CD4-positive, alpha-beta T cell treated with Interleukin-12 subunit alpha and Interleukin-12 subunit beta, for 1 hour (primary cell): ENCODE measurements around the gene NPR3.

ENCODE experiments used
- DNase-seq: peaks from one replicate; pipeline ENCODE4 v3.0.0-alpha.2; 2020

The NPR3 gene

GRCh38 chr5:32814620-32815019, 103.5 kb downstream of the NPR3 start:
- DNase-seq = no peak

DNA sequence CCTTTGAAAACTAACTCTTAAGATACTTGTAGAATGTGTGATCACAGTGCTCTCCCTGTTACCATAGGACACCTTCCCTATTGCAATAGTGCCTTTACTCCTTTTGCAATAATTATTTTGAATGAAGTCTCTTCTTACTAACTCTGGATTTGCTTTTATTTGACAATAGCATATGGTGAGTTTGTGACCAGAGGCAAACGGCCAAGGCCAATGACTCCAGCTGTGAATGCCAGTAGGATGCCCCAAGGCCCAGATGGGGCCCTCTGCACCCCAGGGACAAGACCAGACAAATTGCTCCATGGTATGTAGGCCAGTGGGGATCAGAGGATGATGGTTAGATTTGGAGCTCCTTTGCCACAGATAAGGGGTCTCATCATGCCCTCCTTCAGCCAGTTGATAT, 116.9 kb downstream of the NPR3 start:
- DNase-seq = no peak

DNA sequence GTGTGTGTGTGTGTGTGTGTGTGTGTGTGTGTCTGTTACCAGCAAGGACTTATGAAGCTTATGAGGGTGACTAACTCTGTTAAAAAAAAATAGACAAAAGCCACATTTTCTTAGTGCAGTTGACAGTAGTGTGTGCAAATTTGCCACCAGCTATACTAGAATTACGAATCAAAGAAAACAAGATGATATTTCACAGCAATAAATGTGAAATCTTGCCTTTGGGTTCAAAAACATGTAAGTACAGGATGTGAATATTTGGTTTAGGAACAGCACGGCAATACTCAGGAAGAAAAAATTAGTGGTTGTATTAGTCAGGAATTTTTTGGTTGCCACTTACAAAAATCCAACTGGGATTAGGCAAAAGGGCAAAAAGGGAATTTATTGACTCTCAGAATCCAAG, 117.4 kb downstream of the NPR3 start:
- no peak for DNase-seq

DNA sequence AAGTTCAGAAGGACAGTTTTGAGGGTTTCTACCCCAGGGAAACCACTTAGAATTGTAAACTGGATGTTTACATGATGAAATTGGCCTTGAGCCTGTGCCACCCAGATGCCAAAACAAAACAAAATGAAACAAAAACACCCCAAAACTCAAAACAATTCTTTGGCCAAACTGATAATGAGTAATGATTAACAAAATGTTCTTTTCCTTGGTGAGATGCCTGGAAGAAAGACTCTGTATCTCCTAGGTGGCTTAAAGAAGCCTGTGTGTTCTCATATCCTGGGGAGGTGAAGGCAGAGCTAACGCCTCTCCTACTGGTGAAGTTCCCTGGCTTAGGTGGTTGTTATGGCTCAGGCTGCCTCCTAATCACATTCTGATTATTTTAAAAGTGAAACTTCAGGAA, 120.5 kb downstream of the NPR3 start:
- DNase-seq = no peak

- no peak for DNase-seq
Observed at GRCh38 chr5:32833127-32833526, 122.0 kb downstream of the NPR3 start.

- DNase-seq = no peak
Observed at GRCh38 chr5:32833663-32834062, 122.5 kb downstream of the NPR3 start.

DNA sequence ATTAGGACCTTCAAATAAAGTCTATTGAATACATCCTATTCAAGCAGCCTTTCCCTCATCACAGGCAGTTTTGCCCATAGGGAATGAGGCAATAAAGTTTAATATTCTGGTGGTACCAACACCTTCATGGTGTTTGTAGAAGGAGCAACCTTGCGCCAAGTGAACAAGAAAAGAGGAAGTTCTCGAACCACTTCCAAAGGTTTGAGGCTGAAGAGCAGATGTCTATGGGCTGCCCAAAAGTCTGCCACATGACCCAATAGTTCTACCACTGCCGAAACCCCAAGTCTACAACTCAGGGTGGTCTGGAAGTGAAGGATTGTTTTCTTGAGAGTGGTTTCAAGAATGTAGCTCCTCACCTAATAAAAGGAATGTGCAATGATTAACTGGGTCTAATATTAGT, 123.1 kb downstream of the NPR3 start:
- no peak for DNase-seq

GRCh38 chr5:32836176-32836575, 125.1 kb downstream of the NPR3 start:
- no peak for DNase-seq

- DNase-seq = no peak
Observed at GRCh38 chr5:32837211-32837610, 126.1 kb downstream of the NPR3 start.

- no peak for DNase-seq
Observed at GRCh38 chr5:32839106-32839505, 128.0 kb downstream of the NPR3 start.

GRCh38 chr5:32840606-32841005, 129.5 kb downstream of the NPR3 start:
- DNase-seq = no peak
